GM15510 (cell line): ENCODE results near the gene SNX8.
A peak's percentile ranks its signal among the peaks of the same experiment; 100 is the strongest.

Experiments used
- POLR2A ChIP-seq: IDR thresholded peaks from 3 replicates; pipeline ENCODE4 v1.6.1; 2011; ENCODE audit warnings: borderline replicate concordance; ENCODE audit not compliant: insufficient read length; ENCODE audit errors: extremely low read depth

SNX8 gene

GRCh38 chr7:2301511-2301863, 12.8 kb downstream of the SNX8 start:
- TF ChIP-seq POLR2A = no peak

GRCh38 chr7:2299870-2300512, 14.2 kb downstream of the SNX8 start:
- no peak for TF ChIP-seq POLR2A

- TF ChIP-seq POLR2A = peak; percentile 42
Observed at GRCh38 chr7:2299131-2299829, 15.0 kb downstream of the SNX8 start.

GRCh38 chr7:2296832-2297231, 17.4 kb downstream of the SNX8 start:
- TF ChIP-seq POLR2A = no peak

GRCh38 chr7:2295936-2296620, 18.2 kb downstream of the SNX8 start:
- TF ChIP-seq POLR2A = no peak

GRCh38 chr7:2290877-2291276, 23.4 kb downstream of the SNX8 start:
- no peak for TF ChIP-seq POLR2A

GRCh38 chr7:2289621-2290020, 24.6 kb downstream of the SNX8 start:
- TF ChIP-seq POLR2A = no peak

- TF ChIP-seq POLR2A = no peak
Observed at GRCh38 chr7:2289111-2289586, 25.1 kb downstream of the SNX8 start.

- no peak for TF ChIP-seq POLR2A
Observed at GRCh38 chr7:2288503-2288902, 25.7 kb downstream of the SNX8 start.

- TF ChIP-seq POLR2A = no peak
Observed at GRCh38 chr7:2287745-2288144, 26.5 kb downstream of the SNX8 start.

GRCh38 chr7:2283074-2283473, 31.2 kb downstream of the SNX8 start:
- no peak for TF ChIP-seq POLR2A

GRCh38 chr7:2282185-2282751, 32.0 kb downstream of the SNX8 start:
- TF ChIP-seq POLR2A = no peak

- no peak for TF ChIP-seq POLR2A
Observed at GRCh38 chr7:2281541-2281940, 32.7 kb downstream of the SNX8 start.

- TF ChIP-seq POLR2A = no peak
Observed at GRCh38 chr7:2280424-2280823, 33.8 kb downstream of the SNX8 start.

GRCh38 chr7:2279896-2280295, 34.3 kb downstream of the SNX8 start:
- TF ChIP-seq POLR2A = no peak

- TF ChIP-seq POLR2A = no peak
Observed at GRCh38 chr7:2278026-2278425, 36.2 kb downstream of the SNX8 start.

- no peak for TF ChIP-seq POLR2A
Observed at GRCh38 chr7:2276107-2276506, 38.1 kb downstream of the SNX8 start.

- no peak for TF ChIP-seq POLR2A
Observed at GRCh38 chr7:2275101-2275500, 39.1 kb downstream of the SNX8 start.
